Ovary (tissue), 9 donors: ENCODE results near the gene OR6A2. TPM values are rescaled to one million over a fixed set of nuclear protein-coding genes. Genes with fewer than 3 reads are reported as not detected.
"Not testable (repeated sequence)": the region's sequence is repeated elsewhere in the genome, so short reads cannot be mapped to it uniquely, and the experiment has no call there.

Source experiments
- DNase-seq, 5 donors: peaks; one replicate each; pipeline ENCODE4 v3.0.0-alpha.2; 2019 to 2020
- H3K27ac ChIP-seq, 2 donors: fragments of 200-600 bp; one replicate each; pipeline versions ENCODE4 v1.5.1 to v1.8.0; 2019 to 2022
- H3K27me3 ChIP-seq: fragments of 200-600 bp; one replicate; pipeline ENCODE4 v1.8.0; 2022
- H3K36me3 ChIP-seq: fragments of 200-600 bp; sonication (generic); one replicate; pipeline ENCODE4 v1.5.1; 2019
- H3K4me1 ChIP-seq: one replicate; pipeline ENCODE4 v1.8.1; 2013; ENCODE audit warnings: mild to moderate bottlenecking, moderate library complexity; ENCODE audit not compliant: insufficient read depth
- H3K4me3 ChIP-seq: fragments of 200-600 bp; sonication (generic); one replicate; pipeline ENCODE4 v1.5.1; 2017
- H3K9me3 ChIP-seq, 2 donors: fragments of 200-600 bp in 1 of 2; sonication (generic) in 1 of 2; one replicate each; pipeline versions ENCODE4 v1.5.1 to v1.8.1; 2013 to 2019; ENCODE audit warnings: mild to moderate bottlenecking in 1 of 2, moderate library complexity in 1 of 2
- CTCF ChIP-seq, 3 donors: fragments of 450-650 bp in 2 of 3; fragments of 200-600 bp in 1 of 3; IDR thresholded peaks; one replicate each; pipeline versions ENCODE4 v1.5.1 to v1.8.0; 2016 to 2022; ENCODE audit warnings: antibody characterized with exemption in 3 of 3, mild to moderate bottlenecking in 1 of 3
- EP300 ChIP-seq: sonication (generic); formaldehyde crosslinking; IDR thresholded peaks from one replicate; pipeline ENCODE4 v1.6.1; 2017; ENCODE audit warnings: antibody characterized with exemption
- POLR2A ChIP-seq: fragments of 450-650 bp; IDR thresholded peaks from one replicate; pipeline ENCODE4 v1.6.1; 2017; ENCODE audit warnings: antibody characterized with exemption, mild to moderate bottlenecking, moderate library complexity
- WGBS, 3 donors: extraction: QIAGEN DNeasy Blood & Tissue Kit in 1 of 3; methylation state at CpG; one replicate each; pipeline versions ENCODE4 v1.1.5 to v1.1.7; 2013 to 2017; 5-methylcytosine and 5-hydroxymethylcytosine counted together
- intact Hi-C, 4 donors: fragments of 100-400 bp; cut with DNase I; formaldehyde crosslinking; loops; one replicate each; pipeline versions ENCODE4 v1.11.0 to v1.15.1; 2022 to 2023
- polyA plus RNA-seq, 2 donors: library from polyadenylated mRNA; stranded (reverse); fragments of 200-250 nt in 1 of 2; fragments of 350-450 nt in 1 of 2; fragmentation: Illumina TruSeq in 1 of 2; extraction: RNeasy Lipid Tissue Mini Kit (QIAGEN cat#74804) in 1 of 2; gene quantifications; one replicate each; pipeline ENCODE4 v1.2.3, GENCODE V29; 2013 to 2014
- total RNA-seq, 7 donors: library from RNA; depleted of rRNA in 2 of 7; stranded (reverse); fragments of >200 nt in 2 of 7; fragmentation: NEBNext Ultra II Directional in 3 of 7; extraction: Animal tissue kit (Norgen Biotek cat#: 25700) in 3 of 7; gene quantifications; one replicate each; pipeline versions ENCODE4 v1.1.0 to v1.2.4, GENCODE V29; 2016 to 2023
- donor health status: DM: no; HTN: no; CAD: no; lungs with moderate emphysema.
- donor health status: DM: no; HTN: no; CAD: no.
- donor health status: Bipolar disorder and iron deficiency.
- donor health status: DM: yes; HTN: yes; CAD: no.
- donor health status: DM: no; HTN: no; CAD: no.
- donor health status: DM: yes; HTN: yes; CAD: no.

OR6A2 gene
- total and polyA plus RNA-seq, 9 donors, result 0.17 to 0.46 (median 0.20) TPM; not detected in 4

GRCh38 chr11:6812390-6813005 is 13.0 kb upstream of the OR6A2 start:
- TF ChIP-seq CTCF (IDR thresholded peaks at IDR 0.05), result no peak
- TF ChIP-seq POLR2A, result no peak
- no peak for TF ChIP-seq EP300
- H3K27ac ChIP-seq, result no peak overlapping the region
- H3K9me3 ChIP-seq, result no peaks in the 10 kb centered on the region
- no peak overlapping the region for H3K4me3 ChIP-seq
- intact Hi-C loops, result no loop called here
- H3K36me3 ChIP-seq, result no peaks in the 10 kb centered on the region
- 13 to 19% (median 14%) methylated on average over 6 of the region's 6 CpGs for WGBS, 3 donors
- no peaks in the 10 kb centered on the region for H3K27me3 ChIP-seq
- H3K4me1 ChIP-seq, result no peaks in the 10 kb centered on the region
- DNase-seq, result no peak

- H3K4me3 ChIP-seq, H3K27me3 ChIP-seq, H3K9me3 ChIP-seq, H3K36me3 ChIP-seq, intact Hi-C loops, DNase-seq, H3K4me1 ChIP-seq, H3K27ac ChIP-seq: not testable (repeated sequence)
Observed at GRCh38 chr11:6801075-6801474, 1.6 kb upstream of the OR6A2 start.

- intact Hi-C loops, result no loop called here
- H3K9me3 ChIP-seq, result no peaks in the 10 kb centered on the region
- TF ChIP-seq CTCF (IDR thresholded peaks at IDR 0.05) (no peak), EP300 (no peak), POLR2A (no peak)
- no peak overlapping the region for H3K4me3 ChIP-seq
- H3K27me3 ChIP-seq, result no peaks in the 10 kb centered on the region
- no peaks in the 10 kb centered on the region for H3K4me1 ChIP-seq
- no peak for DNase-seq
- WGBS, 3 donors, result 77 to 86% (median 81%) methylated on average over 4 of the region's 4 CpGs
- no peaks in the 10 kb centered on the region for H3K36me3 ChIP-seq
- no peak overlapping the region for H3K27ac ChIP-seq
Observed at GRCh38 chr11:6794639-6795038, 4.8 kb downstream of the OR6A2 start.

- no peaks in the 10 kb centered on the region for H3K4me1 ChIP-seq
- no peaks in the 10 kb centered on the region for H3K27me3 ChIP-seq
- intact Hi-C loops, result no loop called here
- no peak overlapping the region for H3K27ac ChIP-seq
- no peaks in the 10 kb centered on the region for H3K36me3 ChIP-seq
- TF ChIP-seq POLR2A (no peak), CTCF (IDR thresholded peaks at IDR 0.05) (no peak), EP300 (no peak)
- H3K9me3 ChIP-seq, result no peaks in the 10 kb centered on the region
- DNase-seq, result no peak
- 51 to 66% (median 60%) methylated on average over 2 of the region's 2 CpGs for WGBS, 3 donors
- H3K4me3 ChIP-seq, result no peak overlapping the region
Observed at GRCh38 chr11:6790546-6790945, 8.9 kb downstream of the OR6A2 start.

GRCh38 chr11:6782720-6783119 is 16.8 kb downstream of the OR6A2 start, which contains the start of gene OR2AG1:
Gene OR2AG1 (plus strand): TSS chr11:6783020. CDS start chr11:6785038, 2,018 bp downstream.
- H3K36me3 ChIP-seq, result no peaks in the 10 kb centered on the region
- no peaks in the 10 kb centered on the region for H3K9me3 ChIP-seq
- no peak within 1 kb of the TSS for H3K27ac ChIP-seq
- H3K4me3 ChIP-seq, result no peak within 1 kb of the TSS
- DNase-seq, result no peak
- intact Hi-C loops, result no loop called here
- no peak for TF ChIP-seq EP300
- TF ChIP-seq CTCF (IDR thresholded peaks at IDR 0.05), result no peak
- no peak for TF ChIP-seq POLR2A
- WGBS, 3 donors, result 61 to 78% (median 71%) methylated on average over 2 of the region's 2 CpGs
- H3K27me3 ChIP-seq, result no peaks in the 10 kb centered on the region
- H3K4me1 ChIP-seq, result no peaks in the 10 kb centered on the region
